ENCODE results near the gene CDON. TPM values are rescaled to one million over a fixed set of nuclear protein-coding genes. Genes with fewer than 3 reads are reported as not detected.
A peak's percentile ranks its signal among the peaks of the same experiment; 100 is the strongest.

CDON gene
- total RNA-seq, 1 donor from 2014 or later, result 33.0 TPM

DNA sequence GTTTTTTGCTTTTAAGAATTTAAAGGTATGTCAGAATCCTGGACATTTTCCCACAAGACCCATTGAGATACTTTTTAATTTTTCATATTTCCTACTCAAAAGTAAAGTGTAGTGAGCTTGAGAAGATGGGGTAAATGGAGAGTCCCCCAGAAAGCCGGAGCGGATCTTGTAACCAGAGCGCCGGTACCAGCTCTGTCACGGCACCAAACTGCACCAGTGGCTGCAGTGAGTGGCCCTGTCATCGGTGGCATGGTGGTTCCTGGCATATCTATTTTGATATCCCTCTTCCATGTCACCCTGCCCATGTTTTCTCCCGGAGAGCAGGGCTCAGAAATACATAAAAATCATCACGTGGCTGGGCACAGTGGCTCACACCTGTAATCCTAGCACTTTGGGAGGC lies 139.0 kb downstream of the CDON start:
- intact Hi-C loops (cut with DNase I), result loop anchor here (1.0 kb wide), 1 partner anchor 271 kb away; no protein-coding TSS in a partner anchor
- H3K9me3 ChIP-seq, result no peaks in the 10 kb centered on the region
- no peaks in the 10 kb centered on the region for H3K27me3 ChIP-seq
- H3K27ac ChIP-seq, result no peak overlapping the region
- H3K36me3 ChIP-seq, result no peaks in the 10 kb centered on the region
- no peak for DNase-seq (ENCODE audit: low spot score in 2 of 2)
- H3K4me1 ChIP-seq, result no peaks in the 10 kb centered on the region
- H3K4me3 ChIP-seq, result no peak overlapping the region
- TF ChIP-seq, protein P1, sequence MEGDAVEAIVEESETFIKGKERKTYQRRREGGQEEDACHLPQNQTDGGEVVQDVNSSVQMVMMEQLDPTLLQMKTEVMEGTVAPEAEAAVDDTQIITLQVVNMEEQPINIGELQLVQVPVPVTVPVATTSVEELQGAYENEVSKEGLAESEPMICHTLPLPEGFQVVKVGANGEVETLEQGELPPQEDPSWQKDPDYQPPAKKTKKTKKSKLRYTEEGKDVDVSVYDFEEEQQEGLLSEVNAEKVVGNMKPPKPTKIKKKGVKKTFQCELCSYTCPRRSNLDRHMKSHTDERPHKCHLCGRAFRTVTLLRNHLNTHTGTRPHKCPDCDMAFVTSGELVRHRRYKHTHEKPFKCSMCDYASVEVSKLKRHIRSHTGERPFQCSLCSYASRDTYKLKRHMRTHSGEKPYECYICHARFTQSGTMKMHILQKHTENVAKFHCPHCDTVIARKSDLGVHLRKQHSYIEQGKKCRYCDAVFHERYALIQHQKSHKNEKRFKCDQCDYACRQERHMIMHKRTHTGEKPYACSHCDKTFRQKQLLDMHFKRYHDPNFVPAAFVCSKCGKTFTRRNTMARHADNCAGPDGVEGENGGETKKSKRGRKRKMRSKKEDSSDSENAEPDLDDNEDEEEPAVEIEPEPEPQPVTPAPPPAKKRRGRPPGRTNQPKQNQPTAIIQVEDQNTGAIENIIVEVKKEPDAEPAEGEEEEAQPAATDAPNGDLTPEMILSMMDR (IDR thresholded peaks at IDR 0.05), result no peak

DNA sequence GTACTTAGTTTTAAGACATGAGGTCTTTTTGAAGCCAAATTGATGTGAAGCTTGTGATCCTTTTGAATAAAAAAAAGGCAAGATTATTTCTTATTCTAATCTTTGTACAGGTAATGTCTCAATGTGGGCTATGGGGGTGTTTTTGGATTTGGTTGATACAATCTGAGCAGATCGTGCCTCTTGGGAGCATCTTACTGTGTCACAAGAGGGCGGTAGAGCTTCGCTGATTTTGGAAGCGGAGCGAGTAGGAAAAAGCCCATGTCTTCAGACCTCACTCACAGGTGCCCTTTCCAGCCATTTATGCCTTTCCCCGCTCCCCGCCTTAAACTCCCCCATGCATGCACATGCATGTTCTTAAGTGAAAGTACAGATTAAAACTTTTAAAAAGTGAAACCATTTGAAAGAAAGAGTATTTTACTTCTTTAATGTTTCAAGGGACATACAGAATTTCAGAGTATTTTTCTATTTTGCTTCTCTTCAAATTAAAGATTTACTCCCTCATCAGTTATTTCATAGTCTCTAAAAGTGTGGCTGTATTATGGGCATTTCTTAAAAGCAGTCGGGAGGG lies 139.6 kb downstream of the CDON start:
- Histone ChIP-seq H3K4me3 (no peak overlapping the region), H3K27ac (no peak overlapping the region), H3K4me1 (no peaks in the 10 kb centered on the region), H3K36me3 (no peaks in the 10 kb centered on the region), H3K27me3 (no peaks in the 10 kb centered on the region), H3K9me3 (no peaks in the 10 kb centered on the region)
- intact Hi-C loops (cut with DNase I), result loop anchor here (1.0 kb wide), 1 partner anchor 271 kb away; no protein-coding TSS in a partner anchor
- TF ChIP-seq, protein P1 (IDR thresholded peaks at IDR 0.05), result peak; percentile 71 to 81 (median 76)
- DNase-seq (ENCODE audit: low spot score in 2 of 2), result no peak

DNA sequence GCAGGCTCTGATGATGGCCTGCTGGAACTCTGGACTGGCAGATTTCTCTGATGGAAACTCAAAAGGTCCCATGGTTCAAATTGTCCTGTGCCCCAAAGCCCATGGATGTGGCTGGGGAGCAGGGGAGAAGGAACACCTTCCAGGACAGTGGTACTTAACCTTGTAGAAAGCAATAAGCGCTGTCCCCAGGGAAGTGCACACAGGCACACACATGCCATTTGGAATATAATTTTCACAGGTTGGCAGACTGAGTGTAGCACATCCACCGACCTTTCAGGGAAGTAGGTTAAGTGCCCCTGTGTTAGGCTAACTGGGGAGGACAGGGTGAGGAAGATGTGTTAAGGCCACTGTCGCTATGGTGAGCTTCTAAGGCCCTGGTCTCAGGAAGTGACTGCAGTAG lies 140.5 kb downstream of the CDON start:
- no peak overlapping the region for H3K27ac ChIP-seq
- intact Hi-C loops (cut with DNase I), result no loop called here
- H3K4me3 ChIP-seq, result no peak overlapping the region
- H3K9me3 ChIP-seq, result no peaks in the 10 kb centered on the region
- H3K4me1 ChIP-seq, result no peaks in the 10 kb centered on the region
- no peaks in the 10 kb centered on the region for H3K27me3 ChIP-seq
- TF ChIP-seq, protein P1 (IDR thresholded peaks at IDR 0.05), result no peak
- H3K36me3 ChIP-seq, result no peaks in the 10 kb centered on the region
- DNase-seq (ENCODE audit: low spot score in 2 of 2), result no peak

DNA sequence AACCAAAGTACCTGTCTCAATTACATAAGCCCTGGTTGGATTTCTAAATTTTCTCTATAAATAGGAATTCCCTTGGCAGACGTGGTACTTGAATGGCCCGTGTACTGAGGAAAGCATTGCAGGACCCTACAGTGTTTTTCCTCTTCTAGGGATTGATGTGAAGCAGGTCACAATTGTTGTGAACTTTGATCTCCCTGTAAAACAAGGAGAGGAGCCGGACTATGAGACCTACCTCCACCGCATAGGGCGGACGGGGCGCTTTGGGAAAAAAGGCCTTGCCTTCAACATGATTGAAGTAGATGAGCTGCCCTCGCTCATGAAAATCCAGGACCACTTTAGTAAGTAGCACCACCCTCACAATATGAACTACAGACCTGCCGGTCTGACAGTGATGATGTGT lies 141.6 kb downstream of the CDON start:
- Histone ChIP-seq H3K27ac (no peak overlapping the region), H3K4me1 (no peaks in the 10 kb centered on the region), H3K36me3 (no peaks in the 10 kb centered on the region), H3K4me3 (no peak overlapping the region), H3K9me3 (no peaks in the 10 kb centered on the region), H3K27me3 (no peaks in the 10 kb centered on the region)
- intact Hi-C loops (cut with DNase I), result no loop called here
- no peak for DNase-seq (ENCODE audit: low spot score in 2 of 2)
- TF ChIP-seq, protein P1 (IDR thresholded peaks at IDR 0.05), result no peak

DNA sequence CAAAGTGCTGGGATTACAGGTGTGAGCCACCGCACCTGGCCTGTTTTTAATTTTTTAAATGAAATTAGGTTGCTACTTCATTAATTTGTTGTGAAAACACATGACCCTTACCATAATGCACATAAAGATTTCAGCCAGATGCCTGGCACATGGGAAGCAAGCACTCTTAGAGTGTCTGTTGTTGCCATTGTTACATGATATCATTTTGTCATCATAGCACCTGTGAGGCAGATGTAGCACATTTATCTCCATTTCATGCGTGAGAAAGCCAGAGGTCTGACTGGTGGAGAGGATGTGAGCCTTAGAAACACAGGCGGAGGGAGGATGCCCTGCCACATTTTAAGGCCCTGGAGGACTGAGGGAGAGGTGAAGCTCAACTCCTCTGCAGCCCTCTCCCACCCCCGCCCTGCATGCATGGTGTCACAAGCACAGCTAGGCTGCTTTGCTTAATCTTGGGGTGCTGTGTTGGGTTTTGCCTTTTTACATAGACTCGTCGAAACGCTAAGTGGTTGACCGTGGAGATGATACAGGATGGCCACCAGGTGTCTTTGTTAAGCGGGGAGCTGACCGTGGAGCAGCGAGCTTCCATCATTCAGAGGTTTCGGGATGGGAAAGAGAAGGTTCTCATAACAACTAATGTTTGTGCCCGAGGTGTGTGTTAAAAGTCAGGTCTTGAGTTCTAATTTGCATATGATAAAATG lies 144.4 kb downstream of the CDON start:
- no peak for DNase-seq (ENCODE audit: low spot score in 2 of 2)
- Histone ChIP-seq H3K4me1 (no peaks in the 10 kb centered on the region), H3K4me3 (no peak overlapping the region), H3K9me3 (no peaks in the 10 kb centered on the region), H3K27ac (no peak overlapping the region), H3K36me3 (no peaks in the 10 kb centered on the region), H3K27me3 (no peaks in the 10 kb centered on the region)
- intact Hi-C loops (cut with DNase I), result no loop called here
- TF ChIP-seq, protein P1 (IDR thresholded peaks at IDR 0.05), result no peak

Data from ascending aorta (tissue), 2 donors.